Lower lobe of right lung (tissue), 2 donors: ENCODE data around the gene ANKMY1. TPM values are rescaled to one million over a fixed set of nuclear protein-coding genes. Genes with fewer than 3 reads are reported as not detected.

Experiments used
- ATAC-seq, 2 donors: fragments of 200-7000 bp; cut with Tn5 transposase; one replicate each; pipeline ENCODE4 v1.9.1; 2020 to 2022; ENCODE audit warnings: mild to moderate bottlenecking in 2 of 2, moderate library complexity in 2 of 2
- DNase-seq: peaks from one replicate; pipeline ENCODE4 v3.0.0-alpha.2; 2020
- H3K27ac ChIP-seq: fragments of 200-600 bp; one replicate; pipeline ENCODE4 v1.8.0; 2022
- H3K27me3 ChIP-seq: fragments of 200-600 bp; one replicate; pipeline ENCODE4 v1.8.0; 2022; ENCODE audit warnings: low read depth
- H3K36me3 ChIP-seq: fragments of 200-600 bp; one replicate; pipeline ENCODE4 v1.8.0; 2022; ENCODE audit warnings: mild to moderate bottlenecking
- H3K4me1 ChIP-seq: fragments of 200-600 bp; one replicate; pipeline ENCODE4 v1.8.0; 2022
- H3K4me3 ChIP-seq: fragments of 200-600 bp; one replicate; pipeline ENCODE4 v1.8.0; 2022; ENCODE audit warnings: mild to moderate bottlenecking
- H3K9me3 ChIP-seq: fragments of 200-600 bp; one replicate; pipeline ENCODE4 v1.8.0; 2022
- intact Hi-C: fragments of 100-400 bp; cut with DNase I; formaldehyde crosslinking; loops from one replicate; pipeline ENCODE4 v1.11.0; 2022
- total RNA-seq: library from RNA; stranded (reverse); fragmentation: NEBNext Ultra II Directional; extraction: Animal tissue kit (Norgen Biotek cat#: 25700); gene quantifications from one replicate; pipeline ENCODE4 v1.2.1, GENCODE V29; 2021
- TF ChIP-seq, protein P1 (sequence below): fragments of 200-600 bp; IDR thresholded peaks from one replicate; pipeline ENCODE4 v1.8.0; 2022; ENCODE audit warnings: antibody characterized with exemption, mild to moderate bottlenecking
- donor health status: DM: no; HTN: yes; CAD: no; lungs with severe emphysema.

ANKMY1 gene
- total RNA-seq, 1 donor from 2014 or later = 29.3 TPM

DNA sequence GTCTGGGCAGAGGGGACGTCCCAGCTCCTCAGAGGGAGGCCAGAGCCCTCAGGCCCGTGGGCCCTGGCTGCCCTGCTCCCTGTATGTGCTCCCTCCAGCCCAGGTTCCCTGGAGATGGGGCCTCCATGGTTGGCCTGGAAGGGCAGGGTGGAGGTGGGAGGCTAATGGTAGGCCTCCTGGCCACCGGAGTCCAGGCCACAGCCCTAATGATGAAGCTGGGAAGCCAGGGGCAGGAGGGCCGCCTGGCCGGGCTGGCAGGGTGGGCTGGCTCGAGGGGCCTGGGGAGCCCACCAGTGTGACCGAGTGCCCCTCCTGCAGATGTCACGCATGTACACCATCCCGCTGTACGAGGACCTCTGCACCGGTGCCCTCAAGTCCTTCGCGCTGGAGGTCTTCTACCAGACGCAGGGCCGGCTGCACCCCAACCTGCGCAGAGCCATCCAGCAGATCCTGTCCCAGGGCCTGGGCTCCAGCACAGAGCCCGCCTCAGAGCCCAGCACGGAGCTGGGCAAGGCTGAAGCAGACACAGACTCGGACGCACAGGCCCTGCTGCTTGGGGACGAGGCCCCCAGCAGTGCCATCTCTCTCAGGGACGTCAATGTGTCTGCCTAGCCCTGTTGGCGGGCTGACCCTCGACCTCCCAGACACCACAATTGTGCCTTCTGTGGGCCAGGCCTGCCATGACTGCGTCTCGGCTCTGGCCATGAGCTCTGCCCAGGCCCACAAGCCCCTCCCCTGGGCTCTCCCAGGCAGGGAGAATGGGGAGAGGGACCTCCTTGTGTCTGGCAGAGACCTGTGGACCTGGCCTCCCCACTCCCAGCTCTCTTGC is 19.7 kb upstream of the ANKMY1 start:
- DNase-seq = no peak
- TF ChIP-seq, protein P1, sequence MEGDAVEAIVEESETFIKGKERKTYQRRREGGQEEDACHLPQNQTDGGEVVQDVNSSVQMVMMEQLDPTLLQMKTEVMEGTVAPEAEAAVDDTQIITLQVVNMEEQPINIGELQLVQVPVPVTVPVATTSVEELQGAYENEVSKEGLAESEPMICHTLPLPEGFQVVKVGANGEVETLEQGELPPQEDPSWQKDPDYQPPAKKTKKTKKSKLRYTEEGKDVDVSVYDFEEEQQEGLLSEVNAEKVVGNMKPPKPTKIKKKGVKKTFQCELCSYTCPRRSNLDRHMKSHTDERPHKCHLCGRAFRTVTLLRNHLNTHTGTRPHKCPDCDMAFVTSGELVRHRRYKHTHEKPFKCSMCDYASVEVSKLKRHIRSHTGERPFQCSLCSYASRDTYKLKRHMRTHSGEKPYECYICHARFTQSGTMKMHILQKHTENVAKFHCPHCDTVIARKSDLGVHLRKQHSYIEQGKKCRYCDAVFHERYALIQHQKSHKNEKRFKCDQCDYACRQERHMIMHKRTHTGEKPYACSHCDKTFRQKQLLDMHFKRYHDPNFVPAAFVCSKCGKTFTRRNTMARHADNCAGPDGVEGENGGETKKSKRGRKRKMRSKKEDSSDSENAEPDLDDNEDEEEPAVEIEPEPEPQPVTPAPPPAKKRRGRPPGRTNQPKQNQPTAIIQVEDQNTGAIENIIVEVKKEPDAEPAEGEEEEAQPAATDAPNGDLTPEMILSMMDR = no peak
- Histone ChIP-seq H3K9me3 (no peaks in the 10 kb centered on the region), H3K27ac (no peak overlapping the region), H3K4me3 (no peak overlapping the region), H3K27me3 (no peaks in the 10 kb centered on the region), H3K36me3 (peaks cover 60% of the 10 kb centered on the region), H3K4me1 (peaks cover 32% of the 10 kb centered on the region)
- intact Hi-C loops = no loop called here
- no peak for ATAC-seq

DNA sequence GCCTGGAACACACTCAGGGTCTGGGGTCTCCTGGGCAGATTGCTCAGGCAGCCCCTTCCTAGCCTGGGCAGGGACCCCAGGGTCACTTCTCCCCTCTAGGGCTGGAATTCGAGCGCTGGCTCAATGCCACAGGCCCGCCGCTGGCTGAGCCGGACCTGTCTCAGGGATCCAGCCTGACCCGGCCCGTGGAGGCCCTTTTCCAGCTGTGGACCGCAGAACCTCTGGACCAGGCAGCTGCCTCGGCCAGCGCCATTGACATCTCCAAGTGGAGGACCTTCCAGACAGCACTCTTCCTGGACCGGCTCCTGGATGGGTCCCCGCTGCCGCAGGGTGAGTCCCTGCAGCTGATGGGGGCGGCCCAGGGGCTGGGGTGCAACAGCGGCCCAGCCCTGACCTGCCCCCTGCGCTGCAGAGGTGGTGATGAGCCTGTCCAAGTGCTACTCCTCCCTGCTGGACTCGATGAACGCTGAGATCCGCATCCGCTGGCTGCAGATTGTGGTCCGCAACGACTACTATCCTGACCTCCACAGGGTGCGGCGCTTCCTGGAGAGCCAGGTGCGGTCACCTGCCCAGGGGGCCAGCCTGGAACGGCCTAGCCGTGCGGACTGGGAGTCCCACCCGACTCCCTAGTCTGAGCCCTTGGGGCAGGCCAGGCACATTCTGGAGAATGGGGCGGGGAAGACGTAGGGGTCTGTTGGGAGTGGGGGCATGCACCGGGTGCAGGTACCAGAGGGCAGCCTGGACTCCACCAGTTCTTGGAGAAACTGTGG is 18.8 kb upstream of the ANKMY1 start:
- Histone ChIP-seq H3K4me3 (no peak overlapping the region), H3K36me3 (peaks cover 65% of the 10 kb centered on the region)

DNA sequence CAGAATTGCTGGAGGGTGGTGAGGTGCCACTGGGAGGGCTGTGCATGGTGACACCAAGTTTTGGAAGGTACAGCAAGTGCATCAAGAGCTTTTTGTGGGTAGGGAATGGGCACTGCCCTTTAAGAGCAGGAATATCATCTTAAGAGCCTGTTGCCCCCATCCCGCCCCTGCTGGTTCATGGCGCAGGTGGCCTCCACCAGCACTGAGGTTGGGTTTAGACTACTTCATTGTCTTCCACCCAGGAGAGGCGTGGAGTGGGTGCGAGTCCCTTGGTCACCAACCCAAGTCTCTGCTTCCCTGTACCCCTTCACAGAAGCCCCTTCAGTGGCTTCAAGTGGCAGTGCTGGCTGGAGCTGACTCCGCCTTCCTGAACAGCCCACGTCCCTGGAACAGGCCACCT is 18.2 kb upstream of the ANKMY1 start:
- H3K27ac ChIP-seq = no peak overlapping the region
- DNase-seq = peak; percentile 17

More for the DNA sequence above, 18.8 kb upstream of the ANKMY1 start:
- Histone ChIP-seq H3K27me3 (no peaks in the 10 kb centered on the region), H3K4me1 (peaks cover 32% of the 10 kb centered on the region), H3K27ac (no peak overlapping the region), H3K9me3 (no peaks in the 10 kb centered on the region)
- TF ChIP-seq, protein P1 = no peak
- intact Hi-C loops = no loop called here
- peak; percentile 41 for DNase-seq
- no peak for ATAC-seq

DNA sequence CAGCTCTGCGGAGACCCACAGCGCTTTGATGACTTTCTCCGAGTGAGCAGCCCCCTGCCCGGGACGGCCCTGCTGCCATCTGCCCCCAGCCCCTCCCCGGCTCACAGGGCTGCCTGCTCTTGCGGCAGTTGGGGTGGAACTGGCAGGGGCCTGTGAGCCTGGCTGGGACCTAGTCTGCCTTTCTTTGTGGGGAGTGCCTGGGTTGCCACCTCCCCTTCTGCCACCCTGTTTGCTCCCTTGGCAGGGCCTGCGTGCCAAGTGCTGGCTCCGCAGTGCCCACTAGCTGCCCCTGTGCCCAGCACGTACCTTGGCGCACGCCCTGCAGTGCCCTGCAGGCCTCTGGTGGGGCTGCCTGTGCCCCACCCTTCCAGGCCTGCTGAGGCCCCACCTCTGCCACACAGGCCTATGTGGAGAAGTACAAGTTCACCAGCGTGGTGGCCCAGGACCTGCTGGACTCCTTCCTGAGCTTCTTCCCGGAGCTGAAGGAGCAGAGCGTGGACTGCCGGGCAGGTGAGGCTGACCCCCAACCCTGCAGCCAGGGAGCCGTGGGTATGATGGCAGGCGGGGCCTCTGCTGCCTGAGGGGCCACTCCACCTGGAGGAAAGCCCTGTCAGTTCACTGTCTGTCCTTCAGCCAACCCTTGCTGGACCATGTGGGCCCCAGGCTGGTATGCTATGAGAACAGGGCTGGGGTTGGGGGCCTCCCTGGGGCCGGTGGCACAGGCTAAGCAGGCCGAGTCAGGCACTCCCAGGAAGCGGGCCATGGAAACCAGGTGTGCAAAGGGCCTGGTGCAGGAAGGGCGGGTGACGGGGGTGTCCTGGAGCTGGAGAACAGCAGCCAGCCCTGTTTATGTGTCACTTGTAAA is 17.5 kb upstream of the ANKMY1 start:
- no peaks in the 10 kb centered on the region for H3K9me3 ChIP-seq
- H3K4me1 ChIP-seq = peaks cover 36% of the 10 kb centered on the region
- H3K4me3 ChIP-seq = no peak overlapping the region
- intact Hi-C loops = no loop called here
- TF ChIP-seq, protein P1 = no peak
- H3K27ac ChIP-seq = no peak overlapping the region
- peak; percentile 41 for DNase-seq
- no peaks in the 10 kb centered on the region for H3K27me3 ChIP-seq
- no peak for ATAC-seq
- H3K36me3 ChIP-seq = peaks cover 65% of the 10 kb centered on the region

More for the DNA sequence above, 18.2 kb upstream of the ANKMY1 start:
- no peak overlapping the region for H3K4me3 ChIP-seq
- no peaks in the 10 kb centered on the region for H3K27me3 ChIP-seq
- TF ChIP-seq, protein P1 = no peak
- no peak for ATAC-seq
- intact Hi-C loops = no loop called here
- H3K9me3 ChIP-seq = no peaks in the 10 kb centered on the region
- H3K36me3 ChIP-seq = peaks cover 65% of the 10 kb centered on the region
- peaks cover 34% of the 10 kb centered on the region for H3K4me1 ChIP-seq
